Karpas-422 (cell line): ENCODE data around the gene RYR2. TPM values are rescaled to one million over a fixed set of nuclear protein-coding genes. Genes with fewer than 3 reads are reported as not detected.
A peak's percentile ranks its signal among the peaks of the same experiment; 100 is the strongest.

Experiments used
- DNase-seq: peaks from one replicate; pipeline ENCODE4 v3.0.0-alpha.2; 2015
- H2AFZ ChIP-seq: fragments of 200-600 bp; sonication (generic); 2 replicates; pipeline ENCODE4 v1.6.1; 2014; ENCODE audit warnings: antibody characterized with exemption, low read length, mixed read lengths
- H3K27ac ChIP-seq: fragments of 200-600 bp; sonication (generic); 2 replicates; pipeline ENCODE4 v1.5.1; 2014; ENCODE audit warnings: mild to moderate bottlenecking, low read length, moderate library complexity
- H3K27me3 ChIP-seq: fragments of 200-600 bp; sonication (generic); 2 replicates; pipeline ENCODE4 v1.6.1; 2014; ENCODE audit warnings: low read length, mixed read lengths
- H3K36me3 ChIP-seq: fragments of 200-600 bp; sonication (generic); 2 replicates; pipeline ENCODE4 v1.6.1; 2014; ENCODE audit warnings: low read length, mixed read lengths; ENCODE audit not compliant: insufficient read depth
- H3K4me1 ChIP-seq: fragments of 200-600 bp; sonication (generic); 2 replicates; pipeline ENCODE4 v1.6.1; 2014; ENCODE audit warnings: mild to moderate bottlenecking, low read length, mixed read lengths
- H3K4me2 ChIP-seq: fragments of 200-600 bp; sonication (generic); 2 replicates; pipeline ENCODE4 v1.6.1; 2014; ENCODE audit warnings: low read length, low read depth, mild to moderate bottlenecking; ENCODE audit not compliant: poor library complexity, severe bottlenecking
- H3K4me3 ChIP-seq: fragments of 200-600 bp; sonication (generic); 2 replicates; pipeline ENCODE4 v1.5.1; 2014; ENCODE audit warnings: mild to moderate bottlenecking, antibody characterized with exemption, low read length, mixed read lengths
- H3K79me2 ChIP-seq: fragments of 200-600 bp; sonication (generic); 2 replicates; pipeline ENCODE4 v1.6.1; 2014; ENCODE audit warnings: mild to moderate bottlenecking, low read length, mixed read lengths
- H3K9ac ChIP-seq: fragments of 200-600 bp; sonication (generic); 2 replicates; pipeline ENCODE4 v1.6.0; 2014; ENCODE audit warnings: low read length
- H3K9me2 ChIP-seq: fragments of 200-600 bp; sonication (generic), shearing (Covaris generic); replicated peaks from 2 replicates; pipeline ENCODE4 v1.6.0; 2014; ENCODE audit warnings: mild to moderate bottlenecking, low read length, moderate library complexity; ENCODE audit not compliant: insufficient read depth
- H3K9me3 ChIP-seq: fragments of 300-700, 200-600 bp; sonication (generic); 2 replicates; pipeline ENCODE4 v1.6.1; 2014; ENCODE audit warnings: low read length, mixed read lengths
- H4K20me1 ChIP-seq: fragments of 200-600 bp; sonication (generic); 2 replicates; pipeline ENCODE4 v1.6.1; 2014; ENCODE audit warnings: mild to moderate bottlenecking, antibody characterized with exemption, low read length, low read depth; ENCODE audit not compliant: insufficient read depth
- total RNA-seq: library from RNA; depleted of rRNA; stranded (reverse); fragments of >200 nt; shearing (Covaris generic); gene quantifications from 2 replicates; pipeline ENCODE4 v1.2.3, GENCODE V29; 2014; ENCODE audit warnings: low replicate concordance

Gene RYR2
- total RNA-seq, 1 experiment from 2014 or later: not detected

DNA sequence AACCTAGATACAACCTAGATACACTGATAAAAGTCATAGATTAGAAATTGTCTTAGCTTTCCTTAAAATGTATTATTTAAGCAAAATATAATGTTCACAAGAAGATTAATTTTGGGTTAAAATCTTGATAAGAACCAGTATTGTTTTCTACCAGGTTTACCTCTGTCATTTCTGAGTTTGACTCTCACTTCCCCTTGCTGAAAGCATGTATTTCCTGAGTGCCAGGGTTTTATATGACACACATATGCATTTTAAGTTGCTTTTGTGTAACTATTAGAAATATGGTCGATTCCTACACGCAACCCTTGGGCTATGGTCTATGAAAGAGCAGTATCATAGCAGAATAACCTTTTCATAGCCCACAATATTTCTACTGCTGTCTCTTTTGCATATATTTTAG lies 497.1 kb downstream of the RYR2 start:
- no peak for DNase-seq
- Histone ChIP-seq H3K9me3 (no peaks in the 10 kb centered on the region), H4K20me1 (no peaks in the 10 kb centered on the region), H3K27me3 (no peaks in the 10 kb centered on the region), H2AFZ (no peak overlapping the region), H3K4me2 (no peak overlapping the region), H3K4me1 (no peaks in the 10 kb centered on the region), H3K4me3 (no peak overlapping the region), H3K79me2 (no peaks in the 10 kb centered on the region), H3K9me2 (no peaks in the 10 kb centered on the region), H3K36me3 (no peaks in the 10 kb centered on the region), H3K9ac (no peak overlapping the region), H3K27ac (no peak overlapping the region)

DNA sequence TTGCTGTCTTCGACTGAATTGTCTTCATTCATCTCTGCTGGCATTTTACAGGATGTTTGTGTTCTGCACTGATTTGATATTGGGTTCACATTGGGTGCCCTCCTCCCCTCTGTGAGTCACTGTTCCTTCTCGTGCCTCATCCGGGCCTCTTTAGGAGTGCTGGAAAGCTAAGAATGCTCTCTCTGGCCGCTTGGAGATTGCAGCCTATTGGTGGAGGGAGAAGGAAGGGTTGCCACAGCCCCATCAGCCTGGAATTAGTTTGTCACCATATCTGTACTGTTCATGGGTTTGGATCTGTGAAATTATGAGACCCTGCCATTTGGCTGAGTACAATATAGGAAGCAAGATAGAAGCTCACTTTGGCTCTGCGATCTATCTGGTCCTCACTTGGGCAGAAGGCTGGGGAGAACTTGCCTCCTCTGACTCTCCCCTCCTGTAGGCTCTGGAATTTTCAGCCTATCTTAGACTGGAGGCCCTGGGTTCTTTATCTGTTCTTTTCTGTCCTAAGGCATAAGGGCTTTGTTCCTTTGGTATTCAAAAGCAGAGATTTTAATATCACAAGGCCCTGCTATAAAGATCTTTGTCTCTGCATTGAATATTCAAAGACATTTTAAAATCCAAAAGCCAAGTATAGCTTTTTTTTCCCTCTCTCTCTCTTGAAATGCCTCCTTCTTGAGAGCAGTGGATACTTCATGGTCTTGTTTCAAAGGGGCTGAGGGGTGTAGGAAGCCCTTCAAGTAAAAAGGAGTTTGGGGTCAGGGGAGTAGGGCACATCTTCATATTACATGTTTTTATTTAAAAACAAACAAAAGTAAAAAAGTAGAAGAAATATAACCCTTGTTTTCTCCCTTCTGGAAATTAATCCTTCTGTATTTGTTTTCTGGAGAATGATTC lies 500.8 kb downstream of the RYR2 start:
- H3K4me2 ChIP-seq: no peak overlapping the region
- no peaks in the 10 kb centered on the region for H3K4me1 ChIP-seq
- H3K36me3 ChIP-seq: no peaks in the 10 kb centered on the region
- no peak overlapping the region for H3K4me3 ChIP-seq
- H3K9me2 ChIP-seq: no peaks in the 10 kb centered on the region
- H3K79me2 ChIP-seq: no peaks in the 10 kb centered on the region
- H4K20me1 ChIP-seq: no peaks in the 10 kb centered on the region
- no peaks in the 10 kb centered on the region for H3K27me3 ChIP-seq
- H3K27ac ChIP-seq: no peak overlapping the region
- no peak overlapping the region for H3K9ac ChIP-seq
- H3K9me3 ChIP-seq: no peaks in the 10 kb centered on the region
- DNase-seq: no peak
- no peak overlapping the region for H2AFZ ChIP-seq

DNA sequence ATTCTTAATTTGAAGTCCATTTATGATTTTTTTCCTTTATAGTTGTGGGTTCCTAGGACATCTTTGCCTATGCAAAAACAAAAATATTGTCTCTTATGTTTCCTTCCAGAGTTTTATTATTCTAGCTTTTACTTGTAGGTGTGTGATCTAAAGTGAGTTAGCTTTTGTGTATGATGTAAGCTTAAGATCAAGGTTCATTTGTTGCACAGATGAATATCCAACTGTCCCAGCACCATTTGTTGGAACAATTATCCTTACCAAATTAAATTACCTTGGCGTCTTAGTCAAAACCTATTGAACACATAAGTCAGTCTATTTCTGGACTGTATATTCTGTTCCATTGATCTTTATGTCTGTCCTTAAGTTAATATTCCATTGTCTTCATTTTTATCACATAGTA lies 511.1 kb downstream of the RYR2 start:
- no peaks in the 10 kb centered on the region for H3K9me3 ChIP-seq
- H2AFZ ChIP-seq: no peak overlapping the region
- H3K27ac ChIP-seq: no peak overlapping the region
- no peak overlapping the region for H3K4me2 ChIP-seq
- H3K9me2 ChIP-seq: no peaks in the 10 kb centered on the region
- no peaks in the 10 kb centered on the region for H3K27me3 ChIP-seq
- no peaks in the 10 kb centered on the region for H4K20me1 ChIP-seq
- no peaks in the 10 kb centered on the region for H3K4me1 ChIP-seq
- H3K36me3 ChIP-seq: no peaks in the 10 kb centered on the region
- no peak overlapping the region for H3K4me3 ChIP-seq
- no peak for DNase-seq
- no peak overlapping the region for H3K9ac ChIP-seq
- no peaks in the 10 kb centered on the region for H3K79me2 ChIP-seq

DNA sequence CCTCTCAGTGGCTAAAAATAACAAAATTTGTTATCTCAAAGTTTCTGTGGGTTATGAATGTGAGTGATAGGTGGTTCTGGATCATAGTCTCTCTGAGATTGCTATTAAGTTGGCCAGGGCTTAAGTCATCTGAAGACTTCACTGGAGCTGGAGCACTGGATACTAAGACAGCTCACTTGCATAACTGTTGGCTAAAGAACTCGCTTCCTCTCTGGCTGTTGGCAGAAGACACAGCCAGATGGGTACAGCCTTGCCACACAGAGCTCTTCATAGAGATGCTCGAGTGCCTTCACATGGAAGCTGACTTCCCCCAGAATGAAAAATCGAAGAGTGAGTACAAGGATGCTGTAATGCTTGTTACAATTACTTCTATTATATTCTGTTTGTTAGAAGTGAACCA lies 514.9 kb downstream of the RYR2 start:
- Histone ChIP-seq H3K27me3 (no peaks in the 10 kb centered on the region), H3K36me3 (no peaks in the 10 kb centered on the region), H3K9me3 (no peaks in the 10 kb centered on the region)

DNA sequence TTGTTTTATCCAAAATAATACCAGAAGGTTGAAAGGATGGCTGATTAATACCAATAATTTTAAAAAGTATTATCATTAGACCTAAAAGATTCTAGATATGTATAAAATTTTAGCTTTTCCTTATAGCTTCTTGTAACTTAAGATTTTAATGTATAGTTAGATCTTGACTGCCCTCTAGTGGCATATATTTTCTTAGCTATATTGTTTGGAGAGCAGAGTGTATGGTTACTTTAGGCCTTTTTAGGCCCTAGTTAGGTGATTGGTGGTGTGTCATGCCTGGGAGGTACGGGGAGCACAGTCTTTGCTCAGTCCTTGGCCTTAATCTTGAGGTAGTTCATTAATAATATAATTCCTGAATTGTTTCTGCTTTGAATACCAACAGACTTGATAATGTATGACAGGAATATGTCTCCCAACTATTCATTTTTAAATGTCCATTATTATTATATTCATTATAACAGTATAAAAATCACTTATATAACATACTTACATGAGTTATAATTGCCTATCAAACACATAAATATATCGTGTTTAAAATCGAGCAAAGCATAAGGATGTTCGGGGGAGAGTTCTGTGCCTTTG lies 520.3 kb downstream of the RYR2 start:
- no peaks in the 10 kb centered on the region for H3K27me3 ChIP-seq
- no peak overlapping the region for H2AFZ ChIP-seq
- no peaks in the 10 kb centered on the region for H3K36me3 ChIP-seq
- H3K9me2 ChIP-seq: no peaks in the 10 kb centered on the region
- no peak overlapping the region for H3K27ac ChIP-seq
- no peak overlapping the region for H3K4me2 ChIP-seq
- H4K20me1 ChIP-seq: no peaks in the 10 kb centered on the region
- H3K9me3 ChIP-seq: no peaks in the 10 kb centered on the region
- peak; percentile 92 for DNase-seq
- no peak overlapping the region for H3K4me3 ChIP-seq
- no peak overlapping the region for H3K9ac ChIP-seq
- no peaks in the 10 kb centered on the region for H3K79me2 ChIP-seq
- H3K4me1 ChIP-seq: no peaks in the 10 kb centered on the region

More for the DNA sequence above, 514.9 kb downstream of the RYR2 start:
- no peak overlapping the region for H3K9ac ChIP-seq
- no peak overlapping the region for H3K4me3 ChIP-seq
- H4K20me1 ChIP-seq: no peaks in the 10 kb centered on the region
- H3K27ac ChIP-seq: no peak overlapping the region
- no peaks in the 10 kb centered on the region for H3K4me1 ChIP-seq
- H3K79me2 ChIP-seq: no peaks in the 10 kb centered on the region
- no peak for DNase-seq
- no peaks in the 10 kb centered on the region for H3K9me2 ChIP-seq
- no peak overlapping the region for H2AFZ ChIP-seq
- H3K4me2 ChIP-seq: no peak overlapping the region

DNA sequence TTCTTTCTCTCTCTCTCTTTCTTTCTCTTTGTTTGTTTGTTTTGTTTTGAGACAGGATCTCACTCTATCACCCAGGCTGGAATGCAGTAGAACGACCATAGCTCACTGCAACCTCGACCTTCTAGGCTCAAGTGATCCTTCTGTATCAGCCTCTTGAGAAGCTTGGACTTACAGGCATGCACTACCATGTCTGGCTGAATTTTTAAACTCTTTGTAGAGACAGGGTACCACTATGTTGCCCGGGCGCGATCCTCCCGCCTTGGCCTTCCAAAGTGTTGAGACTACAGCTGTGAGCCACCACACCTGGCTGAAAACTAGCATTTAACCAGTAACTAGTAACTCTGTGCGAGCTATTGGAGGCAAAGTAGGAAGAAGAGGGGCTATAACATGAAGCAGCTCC lies 523.3 kb downstream of the RYR2 start:
- H3K9me3 ChIP-seq: no peaks in the 10 kb centered on the region
- no peaks in the 10 kb centered on the region for H4K20me1 ChIP-seq
- H3K4me1 ChIP-seq: no peaks in the 10 kb centered on the region
- no peak overlapping the region for H3K9ac ChIP-seq
- no peaks in the 10 kb centered on the region for H3K36me3 ChIP-seq
- no peaks in the 10 kb centered on the region for H3K79me2 ChIP-seq
- no peak overlapping the region for H3K27ac ChIP-seq
- no peak overlapping the region for H2AFZ ChIP-seq
- H3K4me2 ChIP-seq: no peak overlapping the region
- H3K9me2 ChIP-seq: no peaks in the 10 kb centered on the region
- DNase-seq: no peak
- no peaks in the 10 kb centered on the region for H3K27me3 ChIP-seq
- H3K4me3 ChIP-seq: no peak overlapping the region

DNA sequence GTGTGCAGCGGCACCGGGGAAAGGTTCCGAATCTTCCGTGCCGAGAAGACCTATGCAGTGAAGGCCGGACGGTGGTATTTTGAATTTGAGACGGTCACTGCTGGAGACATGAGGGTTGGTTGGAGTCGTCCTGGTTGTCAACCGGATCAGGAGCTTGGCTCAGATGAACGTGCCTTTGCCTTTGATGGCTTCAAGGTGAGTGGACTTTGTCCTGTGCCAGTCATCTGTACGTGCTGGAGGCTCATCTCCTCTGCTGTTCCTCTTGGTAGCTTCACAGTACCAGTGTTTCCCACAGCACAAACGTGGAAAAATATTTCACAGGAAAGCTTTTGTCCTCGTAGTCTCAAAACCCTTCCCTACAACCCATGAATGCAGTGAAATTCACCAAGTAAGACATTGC lies 524.6 kb downstream of the RYR2 start:
- H3K9me2 ChIP-seq: no peaks in the 10 kb centered on the region
- H3K27ac ChIP-seq: no peak overlapping the region
- no peak overlapping the region for H3K9ac ChIP-seq
- H3K36me3 ChIP-seq: no peaks in the 10 kb centered on the region
- no peaks in the 10 kb centered on the region for H4K20me1 ChIP-seq
- H3K4me1 ChIP-seq: no peaks in the 10 kb centered on the region
- H3K27me3 ChIP-seq: no peaks in the 10 kb centered on the region
- H2AFZ ChIP-seq: no peak overlapping the region
- H3K4me3 ChIP-seq: no peak overlapping the region
- H3K9me3 ChIP-seq: no peaks in the 10 kb centered on the region
- H3K79me2 ChIP-seq: no peaks in the 10 kb centered on the region
- no peak overlapping the region for H3K4me2 ChIP-seq
- no peak for DNase-seq

DNA sequence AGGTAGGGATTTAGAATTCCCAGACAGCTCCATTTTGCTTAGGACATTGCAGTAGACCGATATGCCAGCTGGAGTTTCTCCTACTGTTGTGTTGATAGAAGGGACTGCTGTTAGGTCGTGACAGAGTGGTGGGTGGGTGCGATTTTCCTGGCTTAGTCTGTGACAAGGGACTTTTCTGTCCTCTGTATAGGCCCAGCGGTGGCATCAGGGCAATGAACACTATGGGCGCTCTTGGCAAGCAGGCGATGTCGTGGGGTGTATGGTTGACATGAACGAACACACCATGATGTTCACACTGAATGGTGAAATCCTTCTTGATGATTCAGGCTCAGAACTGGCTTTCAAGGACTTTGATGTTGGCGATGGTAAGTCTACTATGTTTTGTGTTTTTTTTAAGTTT lies 527.0 kb downstream of the RYR2 start:
- no peaks in the 10 kb centered on the region for H3K9me3 ChIP-seq
- no peak for DNase-seq

More for the DNA sequence above, 527.0 kb downstream of the RYR2 start:
- Histone ChIP-seq H3K9ac (no peak overlapping the region), H3K36me3 (no peaks in the 10 kb centered on the region), H3K27me3 (no peaks in the 10 kb centered on the region), H3K4me2 (no peak overlapping the region), H3K4me3 (no peak overlapping the region), H3K4me1 (no peaks in the 10 kb centered on the region), H3K27ac (no peak overlapping the region), H3K9me2 (no peaks in the 10 kb centered on the region), H4K20me1 (no peaks in the 10 kb centered on the region), H2AFZ (no peak overlapping the region), H3K79me2 (no peaks in the 10 kb centered on the region)
